Mammary epithelial cell (primary cell): ENCODE data around the gene ZW10.

Experiments used
- EZH2 ChIP-seq: IDR thresholded peaks from 2 replicates; pipeline ENCODE4 v1.6.1; 2012; ENCODE audit warnings: low read length, inconsistent platforms, borderline replicate concordance
- TF ChIP-seq, protein P1 (sequence below), 2 donors: IDR thresholded peaks in 1 of 2; conservative IDR thresholded peaks in 1 of 2; 2 replicates each; pipeline ENCODE4 v1.5.1; 2011 to 2012; ENCODE audit warnings: inconsistent platforms in 2 of 2, low read length in 2 of 2, mild to moderate bottlenecking in 2 of 2, control low read depth in 1 of 2, low read depth in 1 of 2; ENCODE audit not compliant: insufficient read depth in 1 of 2; ENCODE audit errors: extremely low read depth in 1 of 2

DNA sequence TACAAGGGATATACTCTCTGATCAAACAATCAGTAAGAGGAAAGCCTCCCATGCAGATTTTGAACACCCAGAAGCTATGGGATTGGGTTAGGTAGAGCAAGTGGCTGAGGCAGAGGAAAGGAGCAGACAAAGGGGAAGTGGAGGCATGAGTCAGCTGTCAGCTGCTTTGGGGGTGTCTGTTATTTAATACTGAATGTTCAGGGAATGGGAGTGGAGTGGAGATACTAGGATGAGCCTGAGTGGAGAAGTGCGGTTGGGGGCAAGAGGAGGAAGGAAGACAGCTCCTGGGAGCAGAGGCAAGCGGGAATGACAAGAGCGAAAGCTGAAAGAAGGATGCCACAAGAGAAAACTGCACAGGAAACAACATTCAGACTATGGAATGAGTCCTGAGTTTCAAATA, 44.7 kb downstream of the ZW10 start:
- TF ChIP-seq, protein P1, sequence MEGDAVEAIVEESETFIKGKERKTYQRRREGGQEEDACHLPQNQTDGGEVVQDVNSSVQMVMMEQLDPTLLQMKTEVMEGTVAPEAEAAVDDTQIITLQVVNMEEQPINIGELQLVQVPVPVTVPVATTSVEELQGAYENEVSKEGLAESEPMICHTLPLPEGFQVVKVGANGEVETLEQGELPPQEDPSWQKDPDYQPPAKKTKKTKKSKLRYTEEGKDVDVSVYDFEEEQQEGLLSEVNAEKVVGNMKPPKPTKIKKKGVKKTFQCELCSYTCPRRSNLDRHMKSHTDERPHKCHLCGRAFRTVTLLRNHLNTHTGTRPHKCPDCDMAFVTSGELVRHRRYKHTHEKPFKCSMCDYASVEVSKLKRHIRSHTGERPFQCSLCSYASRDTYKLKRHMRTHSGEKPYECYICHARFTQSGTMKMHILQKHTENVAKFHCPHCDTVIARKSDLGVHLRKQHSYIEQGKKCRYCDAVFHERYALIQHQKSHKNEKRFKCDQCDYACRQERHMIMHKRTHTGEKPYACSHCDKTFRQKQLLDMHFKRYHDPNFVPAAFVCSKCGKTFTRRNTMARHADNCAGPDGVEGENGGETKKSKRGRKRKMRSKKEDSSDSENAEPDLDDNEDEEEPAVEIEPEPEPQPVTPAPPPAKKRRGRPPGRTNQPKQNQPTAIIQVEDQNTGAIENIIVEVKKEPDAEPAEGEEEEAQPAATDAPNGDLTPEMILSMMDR (conservative IDR thresholded peaks at IDR 0.05 in 1 of 2, IDR thresholded peaks at IDR 0.05 in 1 of 2; ENCODE audit: extremely low read depth in 1 of 2, insufficient read depth in 1 of 2, low read depth in 1 of 2, low read length in 2 of 2) = no peak
- no peak for TF ChIP-seq EZH2
